Astrocyte of the spinal cord (primary cell): ENCODE data around the gene SHTN1.

Experiments
- DNase-seq: peaks from one replicate; pipeline ENCODE4 v3.0.0; 2011; ENCODE audit warnings: low read depth, low spot score
- H3K4me3 ChIP-seq: 2 replicates; pipeline ENCODE4 v1.5.1; 2011; ENCODE audit warnings: low read depth, mild to moderate bottlenecking, low read length, moderate library complexity
- CTCF ChIP-seq: IDR thresholded peaks from 2 replicates; pipeline ENCODE4 v1.5.1; 2012; ENCODE audit warnings: low read depth, mild to moderate bottlenecking, low read length, inconsistent platforms
- in situ Hi-C: cut with HindIII; loops from 2 replicates; pipeline ENCODE4 v1.10.0; 2017; ENCODE audit warnings: low sequenced_read_pairs

SHTN1 gene

GRCh38 chr10:116838143-116838725 lies 166.8 kb downstream of the SHTN1 start:
- in situ Hi-C loops = no loop called here
- no peak for DNase-seq
- TF ChIP-seq CTCF = no peak
- no peak overlapping the region for H3K4me3 ChIP-seq

- DNase-seq = no peak
- in situ Hi-C loops = no loop called here
These were observed 168.0 kb downstream of the SHTN1 start for GRCh38 chr10:116836902-116837523.

GRCh38 chr10:116836083-116836482 lies 168.9 kb downstream of the SHTN1 start:
- no peak for DNase-seq
- no peak overlapping the region for H3K4me3 ChIP-seq
- in situ Hi-C loops = no loop called here
- TF ChIP-seq CTCF = no peak

More at GRCh38 chr10:116836902-116837523, 168.0 kb downstream of the SHTN1 start:
- H3K4me3 ChIP-seq = no peak overlapping the region
- TF ChIP-seq CTCF = peak; percentile 26

- in situ Hi-C loops = no loop called here
- TF ChIP-seq CTCF = no peak
- no peak for DNase-seq
- H3K4me3 ChIP-seq = no peak overlapping the region
These were observed 169.3 kb downstream of the SHTN1 start for GRCh38 chr10:116835658-116836057.

- TF ChIP-seq CTCF = no peak
- H3K4me3 ChIP-seq = no peak overlapping the region
- in situ Hi-C loops = no loop called here
- DNase-seq = no peak
These were observed 170.7 kb downstream of the SHTN1 start for GRCh38 chr10:116833986-116834985.

- DNase-seq = no peak
- no peak for TF ChIP-seq CTCF
- in situ Hi-C loops = no loop called here
- H3K4me3 ChIP-seq = no peak overlapping the region
These were observed 173.2 kb downstream of the SHTN1 start for GRCh38 chr10:116831790-116832189.
